ENCODE measurements around the gene KLHL1.
A peak's percentile ranks its signal among the peaks of the same experiment; 100 is the strongest.
"Not testable (repeated sequence)": the region's sequence is repeated elsewhere in the genome, so short reads cannot be mapped to it uniquely, and the experiment has no call there.

KLHL1 gene

DNA sequence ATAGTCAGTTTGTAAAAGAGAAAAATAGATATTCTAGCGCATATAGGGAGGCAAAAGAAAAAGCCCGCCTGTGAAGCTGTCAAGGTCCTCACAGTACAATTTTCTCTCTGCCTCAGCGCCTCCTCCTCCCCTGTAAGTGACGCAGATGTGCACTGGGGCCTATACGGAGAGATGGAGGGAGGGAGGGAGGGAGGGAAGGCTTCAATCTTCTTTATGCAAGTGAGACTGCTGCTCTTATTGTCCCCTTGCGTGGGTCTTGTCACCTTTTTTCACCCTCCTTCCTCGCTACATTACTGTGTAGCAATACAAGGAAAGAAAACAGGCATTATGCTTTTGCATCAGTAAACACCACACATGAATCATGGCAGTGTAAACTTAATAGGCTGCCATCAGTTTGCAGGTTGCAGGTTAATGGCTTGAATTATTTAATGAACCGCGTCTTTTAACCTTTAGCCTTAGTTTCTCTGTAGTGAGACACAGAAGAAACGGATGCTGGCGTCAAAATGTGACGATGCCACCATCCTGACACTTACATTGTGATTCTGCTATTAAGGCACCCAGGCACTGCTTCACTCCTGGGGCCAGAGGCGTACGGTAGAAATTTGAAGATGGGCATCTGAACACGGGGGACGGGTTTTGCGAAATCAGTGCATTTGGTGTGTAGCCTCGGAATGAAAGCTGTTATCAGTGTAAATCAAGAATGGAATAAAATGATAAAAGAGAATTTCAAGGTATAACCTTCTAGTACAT lies at the start of gene KLHL1:
Gene KLHL1 (minus strand): TSS at position 97 of the 750 bp plus-strand sequence. CDS start 753 bp downstream, outside the sequence.
- peak in 2 of 3 experiments; percentile 40 to 68 for DNase-seq

- not testable (repeated sequence) for DNase-seq
Observed at GRCh38 chr13:70142658-70143057, 34.4 kb upstream of the KLHL1 start.

- peak in 2 of 3 experiments; percentile 37 to 87 for DNase-seq
Observed at GRCh38 chr13:70128098-70128497, 19.8 kb upstream of the KLHL1 start.

GRCh38 chr13:70125693-70126092 lies 17.4 kb upstream of the KLHL1 start:
- DNase-seq, result no peak

GRCh38 chr13:70117338-70117905 lies 9.2 kb upstream of the KLHL1 start:
- no peak for DNase-seq

DNA sequence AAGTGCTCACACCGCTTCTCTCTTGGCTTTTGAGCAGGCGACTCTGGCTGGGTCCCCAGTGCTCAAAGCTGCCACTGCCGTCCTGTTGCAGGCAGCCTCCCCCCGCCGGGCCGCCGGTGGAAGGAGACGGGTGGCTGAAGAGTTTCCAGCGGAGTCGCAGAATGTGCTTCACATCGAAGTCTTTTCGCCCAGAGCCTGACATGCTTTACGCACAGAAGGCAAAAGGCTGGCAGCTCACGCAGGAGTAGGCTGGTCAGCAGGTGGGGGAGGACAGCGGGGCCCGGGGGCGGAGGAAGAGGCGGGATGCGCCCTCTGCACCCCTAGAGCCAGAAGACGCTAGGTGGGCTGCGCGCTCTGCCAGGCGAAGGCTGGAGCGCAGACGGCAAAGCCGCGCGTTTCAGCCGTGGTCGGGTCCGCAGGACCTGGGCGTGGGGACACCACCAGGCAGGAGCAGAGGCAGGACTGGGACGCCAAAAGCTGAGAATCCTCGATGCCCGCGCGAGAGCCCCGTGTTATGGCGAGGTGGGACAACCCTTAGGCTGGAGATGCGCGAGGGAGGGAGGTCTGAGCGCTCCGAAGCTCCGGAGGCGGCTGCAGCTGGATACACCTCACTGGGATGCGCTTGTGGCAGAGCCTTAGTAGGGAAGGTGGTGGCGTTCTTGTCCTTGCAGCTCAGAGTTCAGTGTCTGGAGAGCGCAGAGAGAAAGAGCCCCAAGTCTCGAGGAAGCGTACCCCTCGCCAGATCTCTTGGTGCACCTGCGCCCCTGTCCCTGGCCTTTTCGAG lies 562 bp downstream of the KLHL1 start, which contains the start of gene ATXN8OS:
Gene ATXN8OS (plus strand): TSS at position 329 of the 784 bp plus-strand sequence.
- peak; percentile 18 to 68 (median 42) for DNase-seq

DNA sequence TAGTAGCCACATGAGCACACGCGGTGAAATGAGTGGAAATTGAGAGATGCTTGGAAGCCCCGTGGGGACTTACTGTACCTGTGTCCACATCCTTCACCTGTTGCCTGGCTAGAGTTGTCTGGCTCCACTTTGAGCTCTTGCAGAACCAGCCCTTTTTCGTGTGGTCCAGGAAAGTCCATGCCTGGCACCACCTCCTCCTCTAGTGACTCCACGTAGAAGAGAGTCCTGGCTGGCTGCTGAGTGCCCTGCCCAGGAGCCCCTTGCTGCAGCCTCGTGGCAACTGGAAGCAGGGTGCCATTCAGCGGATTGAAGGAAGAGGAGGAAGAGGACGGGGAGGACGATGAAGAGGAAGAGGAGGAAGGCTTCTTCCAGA lies 1.1 kb downstream of the KLHL1 start:
- DNase-seq, result peak in 2 of 3 experiments; percentile 32 to 65

- DNase-seq, result no peak
Observed at GRCh38 chr13:70104481-70104880, 3.8 kb downstream of the KLHL1 start.

GRCh38 chr13:70098669-70099068 lies 9.6 kb downstream of the KLHL1 start:
- peak in 2 of 3 experiments; percentile 10 to 68 for DNase-seq

DNA sequence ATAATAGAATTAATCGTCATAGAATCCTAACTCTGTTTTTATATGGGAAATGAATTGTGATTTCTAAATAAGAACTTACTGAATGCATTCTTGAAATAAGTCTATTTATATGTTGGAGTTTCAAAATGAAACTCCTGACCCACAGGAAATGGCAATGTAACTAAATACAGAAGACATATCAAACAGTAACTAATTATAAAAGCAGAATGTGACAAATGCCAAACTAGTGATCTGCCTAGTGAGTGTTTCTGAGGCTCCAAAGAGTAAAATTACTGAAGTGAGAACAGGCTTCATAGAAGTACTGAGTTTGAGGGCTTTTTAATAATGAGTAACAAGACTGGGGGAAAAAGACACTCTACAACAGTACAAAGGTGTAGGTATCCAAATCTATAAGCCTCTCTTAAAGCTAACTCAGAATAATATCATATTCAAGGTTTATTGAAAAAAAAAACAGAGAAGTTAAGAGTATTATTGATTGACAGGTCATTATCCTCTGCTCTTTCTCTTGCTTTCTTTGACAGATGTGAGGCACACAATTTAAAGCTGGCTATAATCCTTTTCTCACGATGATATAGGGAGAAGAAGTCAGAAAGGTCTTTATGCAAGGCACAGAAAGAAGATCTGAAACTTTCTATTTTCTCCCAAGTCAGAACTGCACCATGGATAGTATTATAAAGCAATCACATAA lies 18.1 kb downstream of the KLHL1 start:
- DNase-seq, result no peak

DNA sequence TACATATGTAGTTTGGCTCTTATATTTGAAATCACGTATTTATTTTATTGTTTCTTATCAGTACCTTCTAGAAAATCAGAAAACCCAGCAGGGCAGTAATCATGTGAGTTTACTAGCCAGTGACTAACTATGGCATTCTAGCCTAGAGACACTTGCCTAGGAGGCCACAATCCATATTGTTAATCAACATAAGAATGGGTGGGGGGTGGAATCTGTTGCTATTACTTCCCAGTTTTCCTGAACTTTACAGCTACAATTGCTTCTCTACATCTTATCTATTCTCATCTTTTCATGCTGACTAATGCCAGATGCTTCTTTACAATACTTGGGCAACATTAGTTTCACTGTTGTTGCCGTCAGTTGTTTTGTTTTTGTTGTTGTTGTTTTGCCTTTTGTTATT lies 19.3 kb downstream of the KLHL1 start:
- no peak for DNase-seq

GRCh38 chr13:70087247-70087646 lies 21.0 kb downstream of the KLHL1 start:
- DNase-seq, result no peak

DNA sequence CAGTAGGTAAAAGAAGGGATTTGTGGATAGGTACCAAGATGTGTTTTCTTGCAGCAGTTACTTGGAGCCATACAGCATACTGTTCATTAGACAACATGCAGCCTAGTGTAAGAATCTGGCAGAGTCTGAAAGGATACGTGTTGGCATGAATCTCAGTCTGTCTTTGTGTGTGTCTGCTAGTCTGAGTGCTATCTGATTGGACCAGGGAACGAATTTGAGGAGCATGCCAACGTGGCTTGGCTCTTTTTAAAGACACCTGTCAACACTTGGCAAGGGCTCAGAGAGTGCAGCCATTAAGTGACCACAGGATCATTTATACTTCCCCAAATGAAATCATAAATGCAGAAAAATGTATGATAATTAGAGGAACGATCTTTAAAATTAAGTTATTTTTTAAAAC lies 28.2 kb downstream of the KLHL1 start:
- no peak for DNase-seq

GRCh38 chr13:70054572-70054971 lies 53.7 kb downstream of the KLHL1 start:
- DNase-seq, result no peak

GRCh38 chr13:70051531-70051930 lies 56.7 kb downstream of the KLHL1 start:
- peak in 2 of 3 experiments; percentile 37 to 90 for DNase-seq

- no peak for DNase-seq
Observed at GRCh38 chr13:70043685-70044084, 64.6 kb downstream of the KLHL1 start.

DNA sequence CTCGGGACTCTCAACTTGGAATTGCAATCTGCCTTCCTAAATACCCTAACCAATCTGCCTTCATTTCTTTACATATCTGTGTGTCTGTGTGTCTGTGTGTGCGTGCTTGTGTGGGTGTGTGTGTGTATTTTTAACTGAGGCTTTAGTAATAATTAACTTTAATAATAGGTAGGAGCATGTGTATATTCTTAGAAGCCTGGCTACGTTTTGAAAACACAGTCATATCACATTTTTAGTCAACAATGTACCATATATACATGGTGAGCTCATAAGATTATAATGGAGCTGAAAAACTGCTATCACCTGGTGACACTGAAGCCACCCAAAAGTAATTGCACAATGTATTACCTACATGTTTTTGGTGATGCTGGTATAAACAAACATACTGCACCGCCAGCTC lies 66.1 kb downstream of the KLHL1 start:
- peak in 1 of 3 experiments; percentile 61 for DNase-seq

- no peak for DNase-seq
Observed at GRCh38 chr13:70034286-70034685, 74.0 kb downstream of the KLHL1 start.

GRCh38 chr13:70027551-70027950 lies 80.7 kb downstream of the KLHL1 start:
- DNase-seq, result no peak

DNA sequence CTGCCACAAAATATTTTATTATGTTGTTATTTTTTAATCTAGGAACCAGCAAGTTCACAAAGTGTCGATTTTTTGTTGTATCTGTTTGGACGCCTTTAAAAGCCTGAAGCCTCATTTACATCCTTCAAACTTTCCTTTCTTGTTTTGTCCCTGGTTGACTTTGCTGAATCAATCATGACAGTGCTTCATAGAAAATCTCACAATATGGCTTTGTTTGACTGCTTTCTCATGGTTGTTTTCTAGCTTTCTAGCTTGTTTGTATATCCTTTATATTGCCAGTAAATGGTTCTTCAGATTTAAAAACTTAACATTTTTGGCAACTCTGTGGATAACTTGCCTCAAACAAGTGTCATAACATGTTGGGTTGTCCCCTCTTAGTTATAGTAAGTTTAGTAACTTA lies 84.7 kb downstream of the KLHL1 start:
- no peak for DNase-seq

DNA sequence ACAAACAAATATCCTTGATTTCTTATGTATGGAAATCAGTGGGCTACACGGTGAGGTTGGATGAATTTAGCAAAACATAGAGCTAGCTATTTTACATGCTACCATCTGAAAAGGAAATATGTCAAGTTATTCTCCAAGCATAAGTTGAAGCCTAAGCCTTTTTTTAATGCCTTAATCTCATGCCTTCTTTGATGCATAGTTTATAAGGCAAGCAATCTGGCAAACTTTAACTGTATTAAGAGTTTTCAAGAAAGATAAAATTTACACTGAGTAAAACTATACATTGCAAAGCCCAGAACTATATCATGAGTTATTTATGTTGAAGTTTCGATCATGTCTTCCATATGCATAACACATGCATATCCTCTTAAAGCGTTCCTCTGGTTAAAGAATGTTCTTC lies 85.6 kb downstream of the KLHL1 start:
- DNase-seq, result no peak

GRCh38 chr13:70016116-70016515 lies 92.1 kb downstream of the KLHL1 start:
- DNase-seq, result no peak

GRCh38 chr13:70014337-70014736 lies 93.9 kb downstream of the KLHL1 start:
- DNase-seq, result no peak
